Measurements from ENCODE around the gene HIVEP3.

- TF ChIP-seq EZH2 (IDR thresholded peaks at IDR 0.05; ENCODE audit: insufficient read depth, low read length) (no peak), CTCF (IDR thresholded peaks at IDR 0.05; ENCODE audit: insufficient read depth, low read depth, low read length) (no peak)
Observed at GRCh38 chr1:41479808-41480160, 438.9 kb downstream of the HIVEP3 start.

Measured in astrocyte (in vitro differentiated cells and primary cell).